Stimulated activated CD4-positive, alpha-beta T cell treated with anti-CD3 and anti-CD28 coated beads, TNF-alpha, amount 100 ng/mL, for 4 hours (primary cell): ENCODE data around the gene TIMM21.

Source experiments
- DNase-seq, 3 experiments: peaks; one replicate each; pipeline ENCODE4 v3.0.0-alpha.2; 2020; ENCODE audit warnings: low read depth in 3 of 3

The TIMM21 gene

DNA sequence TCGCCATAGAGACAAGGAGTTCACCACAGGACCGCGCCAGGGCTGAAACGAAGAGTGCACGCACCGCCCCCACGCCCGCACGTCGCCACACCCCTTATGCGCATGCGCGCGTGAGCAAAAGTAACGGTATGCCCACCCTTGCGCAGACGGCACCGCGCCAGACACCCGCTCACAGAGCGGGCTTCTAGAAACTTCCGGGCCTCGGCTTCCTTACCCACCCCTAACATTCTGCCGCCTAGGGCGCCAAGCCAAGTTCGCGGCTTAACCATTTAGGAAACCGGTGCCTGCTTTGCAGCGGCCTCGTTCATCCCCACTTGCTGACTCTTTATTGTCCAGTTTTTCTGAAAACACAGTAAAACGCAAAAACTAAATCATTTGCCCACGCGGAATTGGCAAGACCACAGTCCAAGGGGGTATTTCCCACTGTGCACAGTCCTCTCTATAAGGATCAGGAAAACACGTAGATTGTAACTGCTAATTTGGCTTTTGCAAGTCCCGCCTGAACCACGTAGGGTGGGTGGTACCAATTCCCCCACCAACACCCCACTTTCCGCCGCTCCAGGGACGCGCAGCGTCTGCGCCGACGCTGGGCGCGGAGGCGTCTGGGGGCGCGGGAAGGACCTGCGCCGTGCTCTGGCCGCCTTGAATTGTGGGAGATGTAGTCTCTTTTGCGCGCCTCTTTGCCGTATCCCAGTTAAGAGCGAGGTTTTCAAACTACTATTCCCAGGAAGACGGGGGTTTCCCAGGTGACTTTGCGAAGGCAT is at the start of gene TIMM21, which contains the start of gene FBXO15:
Gene TIMM21 (plus strand): TSS at position 745 of the 764 bp plus-strand sequence. CDS start 286 bp downstream, outside the sequence.
Gene FBXO15 (minus strand): TSS at position 56 of the 764 bp plus-strand sequence. CDS start 49 bp downstream, at position 7.
- peak; percentile 91 for DNase-seq

- DNase-seq: no peak
These were observed 39.9 kb upstream of the TIMM21 start for GRCh38 chr18:74108460-74108859.

GRCh38 chr18:74110149-74110548 is 38.2 kb upstream of the TIMM21 start:
- DNase-seq: no peak

DNA sequence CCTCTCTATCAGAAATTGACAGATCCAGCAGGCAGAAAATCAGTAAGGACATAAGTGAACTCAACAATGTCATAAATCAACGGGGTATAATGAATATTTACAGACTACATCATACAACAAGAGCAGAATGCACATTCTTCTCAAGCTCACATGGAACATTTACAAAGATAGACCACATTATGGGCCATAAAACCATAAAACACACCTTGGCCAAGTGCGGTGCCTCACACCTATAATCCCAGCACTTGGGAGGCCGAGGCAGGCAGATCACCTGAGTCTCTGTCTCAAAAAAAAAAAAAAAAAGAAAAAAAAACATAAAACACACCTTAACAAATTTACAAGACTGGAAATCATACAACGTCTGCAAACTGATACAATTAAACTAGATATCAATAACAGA is 37.3 kb upstream of the TIMM21 start:
- DNase-seq: no peak

DNA sequence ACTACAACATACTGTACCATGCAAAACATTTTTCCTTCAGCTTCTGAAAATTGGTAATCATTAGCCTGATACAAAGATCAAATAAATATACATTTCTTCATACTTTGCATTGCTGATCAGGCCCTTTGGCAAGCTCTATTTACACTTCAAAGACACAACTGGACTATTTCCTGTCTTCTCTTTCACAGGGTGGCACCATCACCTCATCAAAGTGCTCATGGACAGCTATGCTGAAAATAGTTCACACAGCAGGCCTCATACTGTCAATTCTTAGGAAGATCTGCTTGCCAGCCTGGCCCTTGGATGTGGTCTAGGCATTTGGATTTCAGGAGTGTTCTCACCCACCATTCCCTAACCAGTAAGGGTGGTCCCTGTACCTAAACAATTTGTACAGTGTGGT is 34.6 kb upstream of the TIMM21 start:
- no peak for DNase-seq

- DNase-seq: no peak
These were observed 34.2 kb upstream of the TIMM21 start for GRCh38 chr18:74114116-74114515.

DNA sequence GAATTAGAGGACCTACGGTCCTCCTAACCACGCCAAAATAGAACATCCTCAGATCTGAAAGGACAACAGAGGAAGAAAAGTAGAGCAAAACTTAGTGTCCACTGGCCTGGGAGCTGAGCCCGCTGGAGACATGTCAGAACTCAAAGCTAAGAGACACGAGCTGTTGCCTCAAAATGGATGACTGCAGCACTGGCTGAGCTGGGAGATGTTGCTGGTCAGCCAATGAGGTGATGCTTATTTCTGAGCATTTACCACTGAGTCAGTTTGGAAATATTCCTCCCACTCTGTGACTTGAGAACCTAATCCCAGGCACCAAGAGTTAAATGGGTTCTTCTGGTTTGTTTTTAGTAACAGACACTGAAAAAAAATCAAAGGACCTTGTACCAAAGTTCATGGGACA is 33.3 kb upstream of the TIMM21 start:
- no peak for DNase-seq

DNA sequence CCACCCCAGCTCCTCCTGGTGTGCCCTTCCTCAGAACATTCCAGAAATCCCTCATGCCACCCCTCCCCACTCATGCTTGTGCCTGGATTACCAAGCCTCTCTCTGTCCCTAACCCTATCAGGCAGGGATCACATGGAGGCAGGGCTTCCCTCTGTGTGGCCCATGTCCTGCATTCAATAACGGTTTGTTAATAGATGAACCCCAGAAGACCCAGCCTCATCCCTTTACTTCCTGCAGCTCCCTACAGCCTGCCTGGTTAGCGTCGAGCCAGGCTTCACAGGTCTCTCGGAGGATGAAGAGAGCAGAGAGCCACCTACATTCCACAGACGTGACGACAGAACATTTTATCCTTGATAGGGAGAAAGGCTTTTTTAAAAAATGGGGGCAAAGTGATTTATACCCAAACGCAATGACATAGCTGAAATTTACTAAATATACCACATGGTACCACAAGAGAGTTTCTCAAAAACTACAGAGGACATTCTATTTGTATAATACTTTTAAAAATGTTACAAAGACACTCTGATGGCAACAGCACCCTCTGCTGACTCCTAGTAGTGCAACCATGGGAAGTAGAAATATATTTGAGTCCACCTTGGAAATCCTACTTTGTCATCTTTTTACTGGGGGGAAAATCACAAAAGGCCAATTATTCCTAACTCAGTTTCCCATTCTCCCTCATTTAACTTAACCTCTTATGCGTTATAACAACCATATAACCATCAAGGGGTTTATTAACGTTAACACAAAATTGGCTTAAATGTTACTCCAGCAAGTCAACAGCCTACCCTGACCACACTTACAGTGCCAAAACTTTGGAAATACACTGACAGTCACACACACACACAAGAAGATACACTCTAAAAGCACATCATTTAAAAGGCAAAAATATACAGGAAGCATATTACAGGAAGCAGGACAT is 31.4 kb upstream of the TIMM21 start:
- no peak for DNase-seq

DNA sequence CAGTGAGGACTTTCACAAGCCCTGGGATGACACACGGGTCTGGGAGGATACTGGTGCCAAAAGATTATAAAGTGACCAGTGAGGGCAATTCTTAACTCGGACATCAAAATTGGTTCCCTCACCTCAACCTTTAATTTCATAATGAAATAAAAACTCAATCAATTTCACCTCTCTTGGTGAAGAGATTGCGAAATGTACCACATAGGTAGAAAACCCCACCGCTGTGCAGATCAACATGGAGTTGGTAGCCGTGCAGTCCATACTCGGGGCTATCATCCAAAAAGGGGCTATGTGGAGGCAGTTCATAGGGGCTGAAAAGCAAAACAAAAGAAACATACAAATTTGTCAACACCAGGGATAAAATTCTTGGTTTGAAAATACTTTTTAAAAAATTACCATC is 25.1 kb upstream of the TIMM21 start:
- no peak for DNase-seq

DNA sequence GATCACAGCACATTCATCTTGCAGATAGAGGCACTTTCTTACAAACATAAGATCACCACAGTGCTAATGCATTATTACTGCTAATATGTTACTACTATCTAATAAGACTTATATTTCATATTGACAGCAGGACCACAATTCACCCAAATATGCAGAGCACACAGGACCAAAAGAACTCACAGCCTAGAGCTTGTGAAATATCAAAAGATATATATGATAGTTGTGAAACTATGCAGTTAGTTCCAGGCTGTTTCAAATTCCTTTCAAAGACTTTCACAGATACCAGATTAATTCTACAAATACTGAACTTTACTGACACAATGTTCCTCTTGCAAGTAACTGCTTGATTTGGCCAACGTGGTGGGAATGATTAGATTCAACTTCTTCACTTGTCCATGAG is 23.7 kb upstream of the TIMM21 start:
- DNase-seq: no peak

GRCh38 chr18:74126684-74127655 is 21.4 kb upstream of the TIMM21 start:
- DNase-seq: no peak

DNA sequence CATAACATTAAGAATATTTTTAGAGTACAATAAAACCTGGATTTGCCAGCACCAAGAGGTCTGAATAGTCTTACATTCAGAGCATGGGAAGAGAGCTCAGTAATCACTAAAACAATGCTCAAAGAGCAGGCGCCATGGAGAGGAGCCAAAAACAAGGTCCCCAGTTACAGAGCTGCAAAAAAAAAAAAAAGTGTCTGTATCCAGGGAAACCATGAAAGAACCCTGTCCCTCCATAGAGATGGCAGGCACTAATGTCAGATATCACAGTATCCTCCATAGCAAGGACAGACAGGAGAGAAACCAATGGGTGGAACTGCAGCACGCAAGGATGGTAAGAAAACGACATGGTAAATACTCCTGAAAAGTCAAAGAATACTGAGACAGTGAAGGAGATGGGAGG is 20.2 kb upstream of the TIMM21 start:
- DNase-seq: no peak

GRCh38 chr18:74131124-74131523 is 17.2 kb upstream of the TIMM21 start:
- no peak for DNase-seq

DNA sequence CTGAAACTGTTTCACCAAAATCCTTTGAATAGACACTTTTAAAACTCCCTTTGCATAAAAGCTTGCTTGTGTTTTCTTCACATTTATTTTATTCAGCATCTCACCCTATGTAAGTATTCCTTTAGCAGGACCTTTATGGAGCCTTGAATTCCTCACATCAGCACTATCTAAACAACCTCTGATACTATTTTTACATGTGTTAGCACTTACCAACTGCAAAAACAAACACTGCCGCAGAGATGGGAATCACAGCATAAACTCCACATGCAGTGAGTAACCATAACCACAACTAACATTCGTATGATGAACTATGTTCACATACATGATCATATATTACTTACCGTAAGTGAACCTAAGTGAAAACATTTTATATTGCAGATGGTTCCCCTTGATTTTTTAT is 16.1 kb upstream of the TIMM21 start:
- no peak for DNase-seq

GRCh38 chr18:74137920-74138538 is 10.3 kb upstream of the TIMM21 start:
- DNase-seq: no peak

DNA sequence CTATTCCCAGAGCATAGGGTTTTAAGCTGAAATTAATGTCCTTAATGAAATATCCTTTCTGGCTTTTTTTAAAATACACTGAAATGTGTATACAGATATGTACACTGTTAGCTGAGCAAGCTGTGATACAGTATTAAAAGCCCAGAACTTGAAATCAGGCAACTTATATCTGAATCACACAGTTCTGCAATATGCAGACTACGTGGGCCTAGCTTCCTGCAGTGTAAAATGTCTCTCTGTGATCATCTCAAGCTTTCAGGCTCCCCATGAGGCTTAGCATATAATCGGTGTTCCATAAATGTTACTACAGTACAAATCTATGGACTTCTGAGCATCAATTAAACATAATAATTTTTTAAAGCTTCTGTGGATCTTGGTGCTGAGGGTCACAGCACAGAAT is 8.9 kb upstream of the TIMM21 start:
- DNase-seq: no peak

DNA sequence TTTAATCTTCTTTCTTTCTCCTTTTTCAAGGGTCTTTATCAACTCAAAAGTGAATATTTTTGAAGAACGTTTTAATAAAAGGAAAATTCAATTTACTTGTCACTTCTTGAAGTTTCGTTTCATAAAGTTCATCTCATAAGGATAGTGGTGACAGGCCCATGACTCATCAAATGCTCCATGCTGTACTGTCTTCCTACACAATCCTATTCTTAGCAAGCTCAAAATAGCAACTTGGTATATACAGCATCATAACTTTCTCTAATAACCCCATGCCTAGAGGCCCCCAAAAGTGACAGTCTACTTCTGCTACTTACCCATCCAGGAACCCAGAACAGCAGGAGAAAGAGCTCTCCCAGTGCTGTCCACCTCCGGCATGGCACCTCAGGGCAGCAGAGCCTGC is 8.4 kb upstream of the TIMM21 start:
- no peak for DNase-seq

DNA sequence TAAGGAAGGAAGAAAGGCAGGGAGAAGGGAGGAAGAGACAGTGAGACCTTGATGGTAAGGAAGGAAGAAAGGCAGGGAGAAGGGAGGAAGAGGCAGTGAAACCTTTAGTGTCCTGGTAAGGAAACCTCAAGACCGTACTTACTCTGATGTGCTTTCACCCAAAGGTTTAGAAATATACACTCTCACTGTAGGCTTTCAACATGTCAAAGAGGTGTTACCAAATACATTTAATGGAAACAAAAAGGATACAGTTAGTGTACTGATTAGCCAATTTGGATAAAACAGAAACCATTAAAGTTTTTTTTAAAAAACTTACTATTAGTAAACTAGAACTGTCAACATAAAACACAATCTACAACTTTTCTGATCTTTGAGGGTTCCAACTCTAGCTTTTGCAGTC is 7.7 kb upstream of the TIMM21 start:
- DNase-seq: no peak

- DNase-seq: no peak
These were observed 6.7 kb upstream of the TIMM21 start for GRCh38 chr18:74141667-74142066.

GRCh38 chr18:74142252-74142651 is 6.1 kb upstream of the TIMM21 start:
- no peak for DNase-seq

- no peak for DNase-seq
These were observed 1.6 kb upstream of the TIMM21 start for GRCh38 chr18:74146756-74147155.
